Measurements from ENCODE around the gene SLC7A5. TPM values are rescaled to one million over a fixed set of nuclear protein-coding genes. Genes with fewer than 3 reads are reported as not detected.

Gene SLC7A5
- total RNA-seq, 4 donors from 2014 or later, result 2.7 to 7.0 (median 5.7) TPM

GRCh38 chr16:87802670-87803069 is 66.6 kb downstream of the SLC7A5 start:
- no peaks in the 10 kb centered on the region for H3K36me3 ChIP-seq
- TF ChIP-seq CTCF (IDR thresholded peaks at IDR 0.05), result no peak
- TF ChIP-seq POLR2A (IDR thresholded peaks at IDR 0.05), result no peak
- TF ChIP-seq POLR2AphosphoS5 (IDR thresholded peaks at IDR 0.05), result no peak
- no peak for TF ChIP-seq EP300 (IDR thresholded peaks at IDR 0.05; ENCODE audit: low read depth)
- no peaks in the 10 kb centered on the region for H3K27me3 ChIP-seq
- peaks cover 9 to 17% (median 13%) of the 10 kb centered on the region in 4 donors for H3K4me1 ChIP-seq
- in situ Hi-C loops (cut with MboI; ENCODE audit: low pct_ligation_motif_present in 1 of 4, low pct_unique_long_range_greater_than_20kb in 1 of 4, low sequenced_read_pairs in 3 of 4), result no loop called here
- no peaks in the 10 kb centered on the region for H3K9me3 ChIP-seq
- no peak overlapping the region for H3K27ac ChIP-seq
- WGBS, 2 donors (ENCODE audit: low coverage in 1 of 2), result 75% methylated on average over 8 of the region's 8 CpGs; no CpG with 5 or more reads in 1 of the 2 donors
- intact Hi-C loops (cut with DNase I; ENCODE audit: low total_unique reads), result no loop called here
- peak; percentile 25 for DNase-seq
- no peak overlapping the region for H3K4me3 ChIP-seq

- intact Hi-C loops (cut with DNase I; ENCODE audit: low total_unique reads), result no loop called here
- Histone ChIP-seq H3K9me3 (no peaks in the 10 kb centered on the region), H3K27ac (no peak overlapping the region), H3K36me3 (no peaks in the 10 kb centered on the region), H3K27me3 (no peaks in the 10 kb centered on the region), H3K4me3 (no peak overlapping the region), H3K4me1 (peaks cover 6 to 9% (median 7%) of the 10 kb centered on the region in 4 donors)
- WGBS, 2 donors (ENCODE audit: low coverage in 1 of 2), result 88% methylated on average over 15 of the region's 16 CpGs; no CpG with 5 or more reads in 1 of the 2 donors
- TF ChIP-seq EP300 (IDR thresholded peaks at IDR 0.05; ENCODE audit: low read depth) (no peak), POLR2A (IDR thresholded peaks at IDR 0.05) (no peak), CTCF (IDR thresholded peaks at IDR 0.05) (no peak), POLR2AphosphoS5 (IDR thresholded peaks at IDR 0.05) (no peak)
- in situ Hi-C loops (cut with MboI; ENCODE audit: low pct_ligation_motif_present in 1 of 4, low pct_unique_long_range_greater_than_20kb in 1 of 4, low sequenced_read_pairs in 3 of 4), result no loop called here
- DNase-seq, result no peak
Measured at GRCh38 chr16:87801679-87802259, 67.5 kb downstream of the SLC7A5 start.

GRCh38 chr16:87800497-87800896 is 68.8 kb downstream of the SLC7A5 start:
- H3K4me1 ChIP-seq, result no peaks in the 10 kb centered on the region
- no peaks in the 10 kb centered on the region for H3K36me3 ChIP-seq
- DNase-seq, result no peak
- intact Hi-C loops (cut with DNase I; ENCODE audit: low total_unique reads), result no loop called here
- 84% methylated on average over 6 of the region's 6 CpGs; no CpG with 5 or more reads in 1 of the 2 donors for WGBS, 2 donors (ENCODE audit: low coverage in 1 of 2)
- in situ Hi-C loops (cut with MboI; ENCODE audit: low pct_ligation_motif_present in 1 of 4, low pct_unique_long_range_greater_than_20kb in 1 of 4, low sequenced_read_pairs in 3 of 4), result no loop called here
- H3K4me3 ChIP-seq, result no peak overlapping the region
- no peaks in the 10 kb centered on the region for H3K27me3 ChIP-seq
- H3K9me3 ChIP-seq, result no peaks in the 10 kb centered on the region
- no peak for TF ChIP-seq POLR2AphosphoS5 (IDR thresholded peaks at IDR 0.05)
- no peak for TF ChIP-seq POLR2A (IDR thresholded peaks at IDR 0.05)
- no peak for TF ChIP-seq EP300 (IDR thresholded peaks at IDR 0.05; ENCODE audit: low read depth)
- no peak overlapping the region for H3K27ac ChIP-seq

GRCh38 chr16:87795336-87795735 is 74.0 kb downstream of the SLC7A5 start:
- 91% methylated on average over 12 of the region's 12 CpGs; no CpG with 5 or more reads in 1 of the 2 donors for WGBS, 2 donors (ENCODE audit: low coverage in 1 of 2)
- intact Hi-C loops (cut with DNase I; ENCODE audit: low total_unique reads), result no loop called here

More at GRCh38 chr16:87795336-87795735, 74.0 kb downstream of the SLC7A5 start:
- no peak for TF ChIP-seq EP300 (IDR thresholded peaks at IDR 0.05; ENCODE audit: low read depth)
- TF ChIP-seq CTCF (IDR thresholded peaks at IDR 0.05), result no peak
- no peak for TF ChIP-seq POLR2AphosphoS5 (IDR thresholded peaks at IDR 0.05)
- no peak for TF ChIP-seq POLR2A (IDR thresholded peaks at IDR 0.05)
- Histone ChIP-seq H3K4me3 (no peak overlapping the region), H3K4me1 (no peaks in the 10 kb centered on the region), H3K36me3 (no peaks in the 10 kb centered on the region), H3K27me3 (no peaks in the 10 kb centered on the region), H3K27ac (no peak overlapping the region), H3K9me3 (no peaks in the 10 kb centered on the region)
- in situ Hi-C loops (cut with MboI; ENCODE audit: low pct_ligation_motif_present in 1 of 4, low pct_unique_long_range_greater_than_20kb in 1 of 4, low sequenced_read_pairs in 3 of 4), result loop anchor here in 1 of 4 donors (25.0 kb wide), 1 partner anchor 117 kb away; no protein-coding TSS in a partner anchor
- no peak for DNase-seq

Data from transverse colon (tissue), 4 donors.